GM10266 (cell line): ENCODE measurements around the gene CLEC10A.
"Not testable (repeated sequence)": the region's sequence is repeated elsewhere in the genome, so short reads cannot be mapped to it uniquely, and the experiment has no call there.

Experiments
- DNase-seq: peaks from one replicate; pipeline ENCODE4 v3.0.0; 2012; ENCODE audit errors: extremely low spot score
- CTCF ChIP-seq: IDR thresholded peaks from 2 replicates; pipeline ENCODE4 v1.5.1; 2012; ENCODE audit warnings: mild to moderate bottlenecking, low read depth; ENCODE audit not compliant: control insufficient read depth, insufficient read depth; ENCODE audit errors: missing control alignments

CLEC10A gene

DNA sequence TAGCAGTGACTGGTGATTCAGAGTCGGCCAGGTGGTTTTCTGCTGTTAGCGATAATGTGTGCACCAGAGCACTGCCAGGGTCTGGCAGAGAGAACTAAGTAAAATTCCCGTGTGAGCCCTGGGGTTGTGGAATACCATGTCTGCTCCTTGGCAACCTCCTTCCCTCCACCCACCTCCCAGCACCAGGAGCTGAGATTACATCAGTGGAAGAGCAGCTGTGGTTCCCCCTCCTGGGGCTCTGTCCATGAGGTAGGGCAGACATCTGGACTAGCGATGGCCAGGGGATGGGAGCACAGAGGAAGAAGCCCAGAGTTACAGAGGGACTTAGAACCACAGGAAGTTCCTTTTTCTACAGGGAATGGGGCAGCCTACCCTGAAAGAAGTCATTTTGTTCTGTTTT, 15.8 kb downstream of the CLEC10A start:
- no peak for TF ChIP-seq CTCF
- no peak for DNase-seq

DNA sequence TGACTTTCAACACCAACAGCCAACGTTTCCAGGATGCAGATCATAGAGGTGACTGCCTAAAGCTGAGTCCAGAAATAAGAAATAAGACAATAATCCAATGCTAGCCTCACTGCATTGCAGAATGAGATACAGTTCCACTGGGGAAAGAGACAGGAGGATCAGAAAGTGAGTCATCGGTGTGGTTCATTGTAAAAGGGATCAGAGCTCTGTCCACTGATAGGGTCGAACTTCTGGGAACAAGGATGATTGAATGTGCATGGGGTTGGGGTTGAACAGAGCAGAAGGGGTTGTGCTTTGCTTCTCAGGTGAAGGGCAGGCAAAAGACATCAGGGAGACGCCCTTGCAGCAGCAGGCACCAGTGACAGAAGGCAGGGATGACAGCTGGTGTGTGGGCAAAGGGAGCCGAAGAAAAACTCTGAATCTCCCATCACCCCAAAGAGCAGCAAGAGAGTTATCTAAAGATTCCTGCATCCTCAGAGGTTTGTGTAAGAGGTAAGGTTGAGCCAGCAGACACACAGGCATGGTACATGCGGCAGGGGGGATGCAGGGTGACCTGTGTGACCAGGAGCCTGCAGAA, 16.4 kb downstream of the CLEC10A start:
- no peak for TF ChIP-seq CTCF
- no peak for DNase-seq

- no peak for DNase-seq
- no peak for TF ChIP-seq CTCF
Measured at GRCh38 chr17:7060165-7060891, 19.7 kb downstream of the CLEC10A start.

DNA sequence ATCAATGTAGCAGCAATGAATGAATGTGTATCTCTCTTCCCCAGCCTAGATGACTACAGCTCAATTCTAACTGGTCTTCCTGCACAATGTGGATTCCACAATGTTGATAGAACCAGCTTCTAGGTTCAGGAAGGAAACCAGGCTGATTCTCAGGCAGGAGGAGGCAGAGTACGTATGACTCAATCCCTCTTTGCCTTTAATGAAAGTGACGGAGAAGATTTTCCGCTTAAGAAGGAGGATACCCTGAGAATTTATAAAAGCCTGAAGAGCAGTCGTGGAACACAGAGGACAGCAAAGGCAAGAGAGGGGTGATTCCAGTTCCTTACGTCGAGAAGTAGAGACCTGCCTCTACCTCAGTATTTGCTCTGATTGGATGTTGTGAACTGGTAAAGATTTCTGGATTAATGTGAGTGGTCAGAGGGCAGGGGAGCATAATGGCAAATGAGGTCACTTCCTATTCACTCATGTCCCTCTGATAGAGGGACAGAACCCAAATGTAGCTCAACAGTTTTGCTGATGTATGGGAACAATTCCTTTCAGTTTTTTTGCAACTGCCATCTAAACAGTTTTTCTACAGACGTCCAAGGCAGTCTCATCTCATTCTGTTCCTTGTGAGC, 21.1 kb downstream of the CLEC10A start:
- no peak for DNase-seq
- TF ChIP-seq CTCF: no peak

DNA sequence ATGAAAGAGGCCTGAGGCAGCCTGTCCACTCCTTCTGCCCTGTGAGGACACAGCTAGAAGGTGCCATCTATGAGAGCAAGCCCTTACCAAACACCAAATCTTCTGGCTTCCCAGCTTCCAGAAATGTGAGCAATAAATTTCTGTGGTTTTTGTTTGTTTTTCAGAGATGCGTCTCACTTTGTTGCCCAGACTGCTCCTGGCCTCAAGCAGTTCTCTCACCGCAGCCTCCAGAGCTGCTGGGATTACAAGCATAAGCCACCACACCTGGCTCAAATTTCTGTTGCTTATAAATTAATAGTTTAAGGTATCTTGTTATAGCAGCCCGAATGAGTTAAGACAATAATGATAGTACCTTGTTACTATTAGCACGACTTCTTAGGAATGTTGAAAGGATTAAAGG, 23.7 kb downstream of the CLEC10A start:
- DNase-seq: no peak
- TF ChIP-seq CTCF: no peak

DNA sequence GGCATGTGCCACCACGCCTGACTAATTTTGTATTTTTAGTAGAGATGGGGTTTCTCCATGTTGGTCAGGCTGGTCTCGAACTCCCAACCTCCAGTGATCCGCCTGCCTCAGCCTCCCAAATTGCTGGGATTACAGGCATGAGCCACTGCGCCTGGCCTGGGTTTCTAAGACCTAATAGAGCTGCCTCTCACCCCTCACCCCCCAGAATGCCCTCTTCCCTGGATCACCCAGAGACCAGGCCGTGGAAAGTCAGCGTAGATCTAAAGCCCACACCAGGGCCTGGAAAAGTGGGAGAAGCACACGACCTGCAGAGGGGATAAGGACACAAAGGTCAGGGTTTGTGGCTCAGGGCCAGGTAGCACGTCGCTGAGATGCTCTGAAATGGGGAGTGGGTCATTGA, 29.5 kb downstream of the CLEC10A start:
- DNase-seq: not testable (repeated sequence)

DNA sequence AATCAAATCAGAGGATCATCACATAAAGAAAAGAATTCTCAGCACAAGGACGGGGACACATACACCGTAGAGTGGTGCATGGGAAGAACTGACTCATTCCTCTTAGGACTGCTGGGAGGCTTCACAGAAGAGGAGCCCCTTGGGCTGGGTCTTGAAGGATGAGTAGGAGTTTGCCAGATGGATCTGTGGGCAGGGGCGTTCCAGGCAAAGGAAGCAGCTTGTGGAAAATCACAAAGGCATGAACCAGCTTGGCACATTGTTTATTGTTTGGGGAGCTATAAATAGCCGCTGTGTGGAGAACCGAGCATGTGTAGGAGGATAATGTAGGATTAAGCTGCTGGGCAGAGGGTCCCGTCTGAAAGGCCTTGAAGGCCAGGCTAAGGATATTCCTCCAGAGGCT, 31.1 kb downstream of the CLEC10A start:
- TF ChIP-seq CTCF: no peak
- DNase-seq: no peak
